ENCODE results near the gene DUOXA2.

- no peak for TF ChIP-seq FOXA1 (IDR thresholded peaks at IDR 0.05)
- no peak for TF ChIP-seq FOXM1 (IDR thresholded peaks at IDR 0.05; ENCODE audit: borderline replicate concordance)
- TF ChIP-seq ARNT (IDR thresholded peaks at IDR 0.05): no peak
- no peak for TF ChIP-seq PKNOX1 (IDR thresholded peaks at IDR 0.05)
- no peak for TF ChIP-seq BHLHE40 (IDR thresholded peaks at IDR 0.05; ENCODE audit: borderline replicate concordance)
- TF ChIP-seq L3MBTL2 (conservative IDR thresholded peaks at IDR 0.05): no peak
- no peak for TF ChIP-seq SUZ12 (IDR thresholded peaks at IDR 0.05)
- no peak for TF ChIP-seq ELF4 (IDR thresholded peaks at IDR 0.05)
- TF ChIP-seq NFRKB (IDR thresholded peaks at IDR 0.05): no peak
- no peak for TF ChIP-seq SP1 (IDR thresholded peaks at IDR 0.05)
- TF ChIP-seq HDGF (IDR thresholded peaks at IDR 0.05; ENCODE audit: borderline replicate concordance): no peak
- no peak for TF ChIP-seq ZNF384 (IDR thresholded peaks at IDR 0.05)
- no peak for TF ChIP-seq FOXK2 (IDR thresholded peaks at IDR 0.05)
Observed at GRCh38 chr15:45111390-45112142, 2.6 kb upstream of the DUOXA2 start.

All from HEK293T (cell line).